Keratinocyte (primary cell): ENCODE measurements around the gene HAUS1. TPM values are rescaled to one million over a fixed set of nuclear protein-coding genes. Genes with fewer than 3 reads are reported as not detected.
"Not testable (repeated sequence)": the region's sequence is repeated elsewhere in the genome, so short reads cannot be mapped to it uniquely, and the experiment has no call there.

Source experiments
- DNase-seq: peaks from one replicate; pipeline ENCODE4 v3.0.0-alpha.2; 2011; ENCODE audit warnings: low read depth, missing footprints, low spot score
- FAIRE-seq: peaks from 2 replicates; lab custom pipeline; 2011; peaks lifted over from hg19 to GRCh38; lab: Jason Lieb, UNC
- H2AFZ ChIP-seq: 2 replicates; pipeline ENCODE4 v1.6.0; 2012; ENCODE audit warnings: low read length, control low read depth, inconsistent platforms; ENCODE audit not compliant: control insufficient read depth
- H3K27ac ChIP-seq: 2 replicates; pipeline ENCODE4 v1.5.1; 2011; ENCODE audit warnings: low read length; ENCODE audit not compliant: control insufficient read depth, insufficient read depth
- H3K27me3 ChIP-seq: 3 replicates; pipeline ENCODE4 v1.6.0; 2011; ENCODE audit warnings: low read length; ENCODE audit not compliant: control insufficient read depth, insufficient read depth; ENCODE audit errors: extremely low read depth
- H3K36me3 ChIP-seq, 2 experiments: 2 replicates in 1 of 2; 3 replicates in 1 of 2; pipeline ENCODE4 v1.5.1; 2011; ENCODE audit warnings: low read length in 2 of 2, mild to moderate bottlenecking in 1 of 2; ENCODE audit not compliant: control insufficient read depth in 2 of 2, insufficient read depth in 2 of 2; ENCODE audit errors: extremely low read depth in 1 of 2
- H3K4me1 ChIP-seq: 3 replicates; pipeline ENCODE4 v1.5.1; 2011; ENCODE audit warnings: low read length; ENCODE audit not compliant: control insufficient read depth, insufficient read depth; ENCODE audit errors: extremely low read depth
- H3K4me2 ChIP-seq: 3 replicates; pipeline ENCODE4 v1.6.0; 2011; ENCODE audit warnings: low read depth, low read length; ENCODE audit not compliant: control insufficient read depth, insufficient read depth; ENCODE audit errors: extremely low read depth
- H3K4me3 ChIP-seq, 3 experiments: fragments of 200-600 bp in 1 of 3; sonication (generic) in 1 of 3; 2 replicates in 2 of 3; 3 replicates in 1 of 3; pipeline ENCODE4 v1.5.1; 2011 to 2016; ENCODE audit warnings: low read length in 3 of 3, mild to moderate bottlenecking in 3 of 3, control low read depth in 2 of 3, inconsistent platforms in 1 of 3, low read depth in 1 of 3, mixed read lengths in 1 of 3, mixed run types in 1 of 3, moderate library complexity in 1 of 3; ENCODE audit not compliant: control insufficient read depth in 2 of 3, insufficient read depth in 2 of 3; ENCODE audit errors: extremely low read depth in 1 of 3
- H3K79me2 ChIP-seq: 2 replicates; pipeline ENCODE4 v1.6.0; 2012; ENCODE audit warnings: low read length; ENCODE audit not compliant: control insufficient read depth, insufficient read depth
- H3K9ac ChIP-seq: 3 replicates; pipeline ENCODE4 v1.6.0; 2011; ENCODE audit warnings: low read length; ENCODE audit not compliant: control insufficient read depth, insufficient read depth; ENCODE audit errors: extremely low read depth
- H3K9me1 ChIP-seq: 3 replicates; pipeline ENCODE4 v1.6.0; 2011; ENCODE audit warnings: low read length; ENCODE audit not compliant: control insufficient read depth, insufficient read depth; ENCODE audit errors: extremely low read depth
- H3K9me3 ChIP-seq: 2 replicates; pipeline ENCODE4 v1.5.1; 2012; ENCODE audit warnings: low read depth, low read length; ENCODE audit not compliant: control insufficient read depth
- H4K20me1 ChIP-seq: 3 replicates; pipeline ENCODE4 v1.6.0; 2011; ENCODE audit warnings: low read length; ENCODE audit not compliant: control insufficient read depth, insufficient read depth; ENCODE audit errors: extremely low read depth
- EZH2 ChIP-seq: IDR thresholded peaks from one replicate; pipeline ENCODE4 v1.6.1; 2012; ENCODE audit warnings: inconsistent platforms, mild to moderate bottlenecking, low read length, moderate library complexity
- dilution Hi-C: fragments of 300-500 bp; cut with MboI; formaldehyde crosslinking; loops from one replicate; pipeline ENCODE4 v1.7.0; 2020; ENCODE audit warnings: low sequenced_read_pairs; ENCODE audit not compliant: extremely low pct_ligation_motif_present
- polyA plus RNA-seq, 5 experiments: library from polyadenylated mRNA; depleted of rRNA in 3 of 5; stranded (reverse) in 3 of 5; stranded (forward) in 1 of 5; unstranded in 1 of 5; fragments of >200 nt; gene quantifications; 1 replicate in 1 of 5; 2 replicates in 3 of 5; 3 replicates in 1 of 5; pipeline versions ENCODE4 v1.2.1 to v1.2.3, GENCODE V29; 2011 to 2012; ENCODE audit warnings: missing spikeins in 2 of 5, low read depth in 1 of 5, low replicate concordance in 1 of 5
- TF ChIP-seq, protein P1 (sequence below), 3 experiments: IDR thresholded peaks in 1 of 3; conservative IDR thresholded peaks in 1 of 3; optimal IDR thresholded peaks in 1 of 3; 2 replicates in 2 of 3; 3 replicates in 1 of 3; pipeline versions ENCODE3 to v1.5.1; 2011; ENCODE audit warnings: low read length in 3 of 3, mild to moderate bottlenecking in 3 of 3, moderate library complexity in 2 of 3, control low read depth in 1 of 3, inconsistent platforms in 1 of 3; ENCODE audit not compliant: insufficient read depth in 2 of 3; ENCODE audit errors: extremely low read depth in 1 of 3

Gene HAUS1
- polyA plus RNA-seq, 1 donor (not counting 4 experiments of a cell fraction or from before 2014, with no cell fraction given): 39.5 TPM

DNA sequence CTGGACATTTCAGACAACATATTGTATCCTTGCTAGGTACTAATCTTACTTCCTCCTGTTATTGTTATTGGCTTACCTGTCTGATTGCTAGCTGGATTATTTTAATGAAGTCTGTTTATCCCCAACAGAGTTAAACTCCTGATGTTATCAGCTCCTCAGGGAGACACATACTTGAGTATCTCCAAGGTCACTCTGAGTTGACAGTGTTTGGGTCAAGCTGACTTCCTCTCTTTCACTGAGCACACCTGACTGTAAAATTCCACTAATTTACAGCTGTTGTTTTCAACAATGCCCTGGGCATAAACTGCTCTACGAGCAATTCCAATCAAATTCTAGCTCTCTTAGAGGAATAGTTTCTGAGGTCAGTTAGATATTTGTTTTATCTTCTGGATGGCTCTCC lies 9.6 kb downstream of the HAUS1 start:
- H3K79me2 ChIP-seq: no peaks in the 10 kb centered on the region
- TF ChIP-seq EZH2: no peak
- TF ChIP-seq, protein P1, sequence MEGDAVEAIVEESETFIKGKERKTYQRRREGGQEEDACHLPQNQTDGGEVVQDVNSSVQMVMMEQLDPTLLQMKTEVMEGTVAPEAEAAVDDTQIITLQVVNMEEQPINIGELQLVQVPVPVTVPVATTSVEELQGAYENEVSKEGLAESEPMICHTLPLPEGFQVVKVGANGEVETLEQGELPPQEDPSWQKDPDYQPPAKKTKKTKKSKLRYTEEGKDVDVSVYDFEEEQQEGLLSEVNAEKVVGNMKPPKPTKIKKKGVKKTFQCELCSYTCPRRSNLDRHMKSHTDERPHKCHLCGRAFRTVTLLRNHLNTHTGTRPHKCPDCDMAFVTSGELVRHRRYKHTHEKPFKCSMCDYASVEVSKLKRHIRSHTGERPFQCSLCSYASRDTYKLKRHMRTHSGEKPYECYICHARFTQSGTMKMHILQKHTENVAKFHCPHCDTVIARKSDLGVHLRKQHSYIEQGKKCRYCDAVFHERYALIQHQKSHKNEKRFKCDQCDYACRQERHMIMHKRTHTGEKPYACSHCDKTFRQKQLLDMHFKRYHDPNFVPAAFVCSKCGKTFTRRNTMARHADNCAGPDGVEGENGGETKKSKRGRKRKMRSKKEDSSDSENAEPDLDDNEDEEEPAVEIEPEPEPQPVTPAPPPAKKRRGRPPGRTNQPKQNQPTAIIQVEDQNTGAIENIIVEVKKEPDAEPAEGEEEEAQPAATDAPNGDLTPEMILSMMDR (optimal IDR thresholded peaks at IDR 0.05 in 1 of 3, IDR thresholded peaks at IDR 0.05 in 1 of 3, conservative IDR thresholded peaks at IDR 0.05 in 1 of 3; ENCODE audit: extremely low read depth in 1 of 3, insufficient read depth in 2 of 3, low read length in 3 of 3): no peak
- no peak overlapping the region for H3K27ac ChIP-seq
- no peaks in the 10 kb centered on the region for H3K9me1 ChIP-seq
- no peak overlapping the region for H3K4me2 ChIP-seq
- no peak for DNase-seq
- H4K20me1 ChIP-seq: no peaks in the 10 kb centered on the region
- H3K9ac ChIP-seq: no peak overlapping the region
- dilution Hi-C loops: no loop called here
- peaks cover 3% of the 10 kb centered on the region for H3K4me1 ChIP-seq
- H3K36me3 ChIP-seq: no peaks in the 10 kb centered on the region
- H2AFZ ChIP-seq: no peak overlapping the region
- H3K27me3 ChIP-seq: no peaks in the 10 kb centered on the region
- H3K4me3 ChIP-seq: no peak overlapping the region
- FAIRE-seq: no peak
- H3K9me3 ChIP-seq: no peaks in the 10 kb centered on the region

DNA sequence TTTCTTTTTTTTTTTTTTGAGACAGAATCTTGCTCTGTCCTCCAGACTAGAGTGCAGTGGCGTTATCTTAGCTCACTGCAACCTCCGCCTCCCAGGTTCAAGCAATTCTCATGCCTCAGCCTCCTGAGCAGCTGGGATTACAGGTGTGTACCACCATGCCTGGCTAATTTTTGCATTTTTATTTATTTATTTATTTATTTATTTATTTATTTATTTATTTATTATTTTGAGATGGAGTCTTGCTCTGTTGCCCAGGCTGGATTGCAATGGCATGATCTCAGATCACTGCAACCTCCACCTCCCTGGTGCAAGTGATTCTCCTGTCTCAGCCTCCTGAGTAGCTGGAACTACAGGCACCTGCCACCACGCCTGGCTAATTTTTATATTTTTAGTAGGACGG lies 22.4 kb downstream of the HAUS1 start:
- H3K9me3 ChIP-seq, H3K36me3 ChIP-seq, H3K9me1 ChIP-seq, FAIRE-seq, H3K27me3 ChIP-seq, DNase-seq, H3K27ac ChIP-seq, H3K79me2 ChIP-seq, H3K9ac ChIP-seq, H4K20me1 ChIP-seq, H3K4me3 ChIP-seq, dilution Hi-C loops, H3K4me1 ChIP-seq, H2AFZ ChIP-seq, H3K4me2 ChIP-seq: not testable (repeated sequence)

DNA sequence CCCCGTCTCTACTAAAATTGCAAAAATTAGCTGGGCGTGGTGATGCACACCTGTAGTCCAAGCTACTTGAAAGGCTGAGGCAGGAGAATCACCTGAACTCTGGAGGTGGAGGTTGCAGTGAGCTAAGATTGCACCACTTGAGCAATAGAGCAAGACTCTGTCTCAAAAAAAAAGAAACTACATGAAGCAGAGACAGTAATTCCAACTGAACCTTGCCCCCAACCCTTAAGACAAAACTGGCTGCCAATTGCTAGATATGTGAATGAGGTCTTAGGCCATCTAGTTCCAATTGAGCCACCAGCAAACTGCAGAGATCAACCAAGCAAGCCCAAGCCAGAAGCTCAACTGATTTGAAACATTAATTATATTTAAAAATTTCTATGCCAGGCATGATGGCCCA lies 25.9 kb downstream of the HAUS1 start:
- H3K9ac ChIP-seq: no peak overlapping the region
- DNase-seq (no peak), FAIRE-seq (no peak)
- no peaks in the 10 kb centered on the region for H4K20me1 ChIP-seq
- H3K9me3 ChIP-seq: no peaks in the 10 kb centered on the region
- H2AFZ ChIP-seq: no peak overlapping the region
- H3K4me2 ChIP-seq: no peak overlapping the region
- H3K36me3 ChIP-seq: peaks cover 2 to 3% of the 10 kb centered on the region in 2 experiments
- H3K27me3 ChIP-seq: no peaks in the 10 kb centered on the region
- dilution Hi-C loops: no loop called here
- no peaks in the 10 kb centered on the region for H3K9me1 ChIP-seq
- TF ChIP-seq, protein P1 (optimal IDR thresholded peaks at IDR 0.05 in 1 of 3, IDR thresholded peaks at IDR 0.05 in 1 of 3, conservative IDR thresholded peaks at IDR 0.05 in 1 of 3; ENCODE audit: extremely low read depth in 1 of 3, insufficient read depth in 2 of 3, low read length in 3 of 3): no peak
- TF ChIP-seq EZH2: no peak
- no peaks in the 10 kb centered on the region for H3K4me1 ChIP-seq
- H3K4me3 ChIP-seq: no peak overlapping the region
- no peaks in the 10 kb centered on the region for H3K79me2 ChIP-seq
- H3K27ac ChIP-seq: no peak overlapping the region

DNA sequence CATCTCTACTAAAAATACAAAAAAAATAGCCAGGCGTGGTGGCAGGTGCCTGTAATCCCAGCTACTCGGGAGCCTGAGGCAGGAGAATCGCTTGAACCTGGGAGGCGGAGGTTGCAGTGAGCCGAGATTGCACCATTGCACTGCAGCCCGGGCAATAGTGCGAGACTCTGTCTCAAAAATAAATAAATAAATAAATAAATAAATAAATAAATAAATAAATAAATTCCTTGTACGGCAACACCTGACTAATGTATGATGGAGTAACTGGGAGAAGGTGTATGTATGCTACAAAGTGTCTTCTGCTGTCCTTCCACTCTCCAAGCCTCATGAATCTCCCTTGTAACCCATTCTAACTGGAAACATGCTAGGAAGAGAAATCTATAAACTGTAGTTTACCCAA lies 26.4 kb downstream of the HAUS1 start:
- DNase-seq, FAIRE-seq, H3K9me3 ChIP-seq, H4K20me1 ChIP-seq, H3K9me1 ChIP-seq, H3K4me2 ChIP-seq, H3K79me2 ChIP-seq, H3K4me1 ChIP-seq, H3K4me3 ChIP-seq, H3K36me3 ChIP-seq, H3K27ac ChIP-seq, H2AFZ ChIP-seq, H3K9ac ChIP-seq, dilution Hi-C loops, H3K27me3 ChIP-seq: not testable (repeated sequence)
